ENCODE results near the gene FBLN2. TPM values are rescaled to one million over a fixed set of nuclear protein-coding genes. Genes with fewer than 3 reads are reported as not detected.

Gene FBLN2
- total and polyA plus RNA-seq, 10 of the 15 experiments (the other 5 are each of a cell fraction or from before 2014, with no cell fraction given), result 0.03 to 0.41 (median 0.12) TPM; not detected in 2

- TF ChIP-seq REST (IDR thresholded peaks at IDR 0.05; ENCODE audit: low read depth, low read length), result no peak
- TF ChIP-seq E4F1 (IDR thresholded peaks at IDR 0.05; ENCODE audit: borderline replicate concordance, partially characterized antibody), result no peak
- no peak for TF ChIP-seq IKZF2 (IDR thresholded peaks at IDR 0.05)
- TF ChIP-seq USF2 (IDR thresholded peaks at IDR 0.05; ENCODE audit: borderline replicate concordance, low read depth, low read length), result no peak
- TF ChIP-seq YBX1 (IDR thresholded peaks at IDR 0.05), result no peak
These were observed 11.0 kb upstream of the FBLN2 start (continued) for GRCh38 chr3:13537909-13538296.

All from GM12878 (cell line).